GM19463 (cell line): ENCODE results near the gene SLC11A1.

ENCODE experiments used
- ATAC-seq: cut with Tn5 transposase; IDR thresholded peaks from one replicate; pipeline ENCODE4 v1.9.1; 2021; ENCODE audit warnings: mild to moderate bottlenecking, moderate library complexity; ENCODE audit not compliant: unreplicated experiment

Gene SLC11A1

DNA sequence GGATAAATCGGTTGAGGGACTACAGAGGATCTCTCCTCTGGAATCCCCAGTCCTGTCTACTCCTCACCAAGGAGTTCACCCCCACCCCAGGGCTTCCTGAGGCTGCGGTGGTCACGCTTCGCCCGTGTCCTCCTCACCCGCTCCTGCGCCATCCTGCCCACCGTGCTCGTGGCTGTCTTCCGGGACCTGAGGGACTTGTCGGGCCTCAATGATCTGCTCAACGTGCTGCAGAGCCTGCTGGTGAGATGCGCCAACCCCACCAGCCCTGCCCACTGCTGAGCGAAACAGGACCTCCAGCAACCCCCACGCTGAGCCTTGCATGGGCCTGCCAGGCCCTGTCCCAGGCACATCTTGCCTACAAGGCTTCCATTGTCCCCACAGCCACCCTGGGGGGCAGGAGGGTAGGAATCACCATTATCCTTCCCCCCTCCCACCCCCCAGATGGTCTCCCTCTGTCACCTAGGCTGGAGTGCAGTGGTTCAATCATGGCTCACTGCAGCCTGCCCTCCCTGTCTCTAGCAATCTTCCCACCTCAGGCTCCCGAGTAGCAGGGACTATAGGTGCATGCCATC is 10.9 kb downstream of the SLC11A1 start:
- no peak for ATAC-seq

DNA sequence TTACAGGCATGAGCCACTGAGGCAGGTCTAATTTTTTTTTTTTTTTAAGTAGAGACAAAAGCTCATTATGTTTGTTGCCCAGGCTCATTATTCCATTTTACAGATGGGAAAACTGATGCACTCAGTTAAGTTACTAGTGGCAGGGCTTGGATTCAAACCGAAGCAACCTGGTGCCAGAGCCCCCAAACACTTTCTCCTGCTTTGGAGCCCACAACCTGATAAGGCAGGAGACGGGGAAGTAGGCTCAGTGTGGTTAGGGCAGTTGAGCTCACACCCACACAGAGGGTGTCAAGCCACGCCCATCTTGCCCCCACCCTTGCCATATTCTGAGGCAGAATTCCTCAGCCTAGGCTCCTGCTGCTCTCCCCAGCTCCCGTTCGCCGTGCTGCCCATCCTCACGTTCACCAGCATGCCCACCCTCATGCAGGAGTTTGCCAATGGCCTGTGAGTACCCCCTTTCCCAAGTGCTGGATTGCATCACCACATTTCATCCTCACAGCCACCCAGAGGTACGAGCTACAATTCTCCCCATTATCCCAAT is 11.7 kb downstream of the SLC11A1 start:
- no peak for ATAC-seq

- ATAC-seq: no peak
Observed at GRCh38 chr2:218394298-218395089, 12.4 kb downstream of the SLC11A1 start.

DNA sequence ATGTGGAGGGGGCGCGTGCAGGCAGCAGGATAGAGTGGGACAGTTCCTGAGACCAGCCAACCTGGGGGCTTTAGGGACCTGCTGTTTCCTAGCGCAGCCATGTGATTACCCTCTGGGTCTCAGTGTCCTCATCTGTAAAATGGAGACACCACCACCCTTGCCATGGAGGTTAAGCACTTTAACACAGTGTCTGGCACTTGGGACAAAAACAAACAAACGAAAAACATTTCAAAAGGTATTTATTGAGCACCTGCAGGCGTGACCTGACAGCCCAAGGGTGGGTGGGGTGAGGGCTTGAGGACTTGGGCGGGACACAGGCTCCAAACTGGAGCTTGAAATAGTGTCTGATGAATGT is 13.0 kb downstream of the SLC11A1 start:
- no peak for ATAC-seq

DNA sequence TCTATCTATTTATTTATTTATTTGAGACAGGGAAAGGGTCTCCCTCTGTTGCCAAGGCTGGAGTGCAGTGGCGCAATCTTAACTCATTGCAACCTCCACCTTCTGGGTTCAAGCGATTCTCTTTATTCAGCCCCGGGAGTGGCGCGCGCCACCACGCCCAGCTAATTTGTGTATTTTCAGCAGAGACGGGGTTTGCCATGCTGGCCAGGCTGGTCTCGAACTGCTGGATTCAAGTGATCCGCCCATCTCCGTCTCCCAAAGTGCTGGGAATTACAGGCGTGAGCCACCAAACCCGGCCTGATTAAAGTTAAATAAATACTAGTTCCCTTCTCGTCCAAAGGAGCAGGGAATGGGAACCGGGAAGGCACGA is 13.4 kb downstream of the SLC11A1 start:
- ATAC-seq: no peak

- peak; percentile 40 for ATAC-seq
Observed at GRCh38 chr2:218395826-218396687, 14.0 kb downstream of the SLC11A1 start.

DNA sequence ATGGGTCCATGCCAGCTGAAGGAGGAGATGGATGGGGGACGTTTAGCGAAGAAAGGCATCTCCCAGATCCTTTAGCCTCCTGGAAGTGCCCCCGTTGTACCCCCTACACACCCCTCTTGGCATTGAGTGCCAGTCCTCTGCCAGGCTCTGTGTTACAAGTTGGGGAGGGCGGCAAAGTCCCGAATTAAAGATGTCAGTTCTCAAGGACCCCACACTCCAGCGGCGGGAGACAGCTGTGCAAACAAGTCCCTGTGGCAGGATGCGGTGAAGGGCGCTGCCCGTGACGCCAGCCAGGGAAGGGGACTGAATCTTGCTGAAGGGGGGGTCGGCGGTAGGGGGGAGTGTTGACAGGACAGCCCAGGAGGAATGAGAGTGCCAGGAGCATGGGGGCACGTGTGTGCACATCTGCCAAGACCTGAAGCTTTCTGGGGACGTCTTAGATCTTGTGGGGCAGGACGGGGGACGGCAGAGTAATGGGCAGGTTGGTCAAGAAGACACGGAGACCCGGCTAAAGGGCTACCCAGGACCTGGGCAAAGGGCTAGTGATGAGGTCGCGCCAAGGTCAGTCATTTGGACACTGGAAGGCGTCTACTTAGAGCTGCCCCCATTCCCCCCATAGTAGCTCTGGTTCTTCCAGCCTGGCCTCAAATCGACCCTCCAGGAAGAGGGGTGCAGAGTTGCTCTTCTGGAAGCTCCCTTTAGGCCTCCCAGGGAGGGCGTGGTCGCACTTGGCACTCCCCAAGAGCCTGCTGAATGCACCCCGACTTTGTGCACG is 14.8 kb downstream of the SLC11A1 start:
- no peak for ATAC-seq

GRCh38 chr2:218397463-218397819 is 15.4 kb downstream of the SLC11A1 start:
- no peak for ATAC-seq

GRCh38 chr2:218397820-218398436 is 15.9 kb downstream of the SLC11A1 start:
- ATAC-seq: peak; percentile 28

- peak; percentile 24 for ATAC-seq
Observed at GRCh38 chr2:218398437-218399390, 16.6 kb downstream of the SLC11A1 start.

GRCh38 chr2:218399391-218400166 is 17.5 kb downstream of the SLC11A1 start, which contains the start of gene CTDSP1:
Gene CTDSP1, plus strand, starts transcription at chr2:218399868. Its CDS starts 223 bp downstream, at chr2:218400091.
- ATAC-seq: peak; percentile 35

GRCh38 chr2:218400167-218400929 is 18.3 kb downstream of the SLC11A1 start:
- no peak for ATAC-seq

DNA sequence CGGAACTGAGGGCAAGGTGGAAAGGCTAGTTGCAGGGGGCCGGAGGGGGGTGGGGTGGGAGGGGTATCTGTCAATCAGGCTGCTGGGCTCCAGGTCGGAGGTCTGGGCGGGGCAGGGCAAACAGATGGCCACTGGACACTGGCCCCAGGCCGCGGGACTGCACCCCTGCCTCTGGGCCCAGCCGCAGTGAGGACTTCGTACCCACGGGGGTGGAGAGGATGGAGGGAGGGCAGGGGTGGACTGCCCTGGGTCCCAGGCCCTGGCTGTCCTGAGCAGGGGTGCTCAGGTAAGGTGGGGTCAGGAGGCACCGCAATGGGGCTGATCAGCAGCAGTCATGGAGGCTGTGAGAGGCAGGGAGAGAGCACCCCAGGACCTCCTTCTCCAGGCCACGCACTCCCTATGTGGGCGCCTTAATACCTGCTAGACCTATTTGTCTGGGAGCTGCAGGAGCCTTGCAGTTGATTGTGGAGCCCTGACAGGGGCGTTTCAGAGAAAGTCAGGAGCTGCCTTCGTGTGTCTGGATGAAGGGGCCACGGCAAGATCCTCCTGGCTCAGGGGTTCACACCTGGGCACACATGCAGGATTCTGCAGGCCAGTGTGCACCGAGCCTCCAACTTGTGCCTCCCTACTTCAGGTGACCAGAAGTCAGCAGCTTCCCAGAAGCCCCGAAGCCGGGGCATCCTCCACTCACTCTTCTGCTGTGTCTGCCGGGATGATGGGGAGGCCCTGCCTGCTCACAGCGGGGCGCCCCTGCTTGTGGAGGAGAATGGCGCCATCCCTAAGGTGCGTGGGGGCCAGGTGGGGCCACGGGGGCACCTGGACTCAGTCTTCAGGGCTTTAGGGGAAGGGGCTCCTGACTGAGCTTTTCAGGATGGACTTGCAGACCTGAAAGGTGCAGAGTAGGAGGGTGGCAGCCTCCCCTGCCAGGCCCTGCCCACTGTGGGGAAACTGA is 19.1 kb downstream of the SLC11A1 start:
- no peak for ATAC-seq

- no peak for ATAC-seq
Observed at GRCh38 chr2:218401890-218402289, 19.8 kb downstream of the SLC11A1 start.

DNA sequence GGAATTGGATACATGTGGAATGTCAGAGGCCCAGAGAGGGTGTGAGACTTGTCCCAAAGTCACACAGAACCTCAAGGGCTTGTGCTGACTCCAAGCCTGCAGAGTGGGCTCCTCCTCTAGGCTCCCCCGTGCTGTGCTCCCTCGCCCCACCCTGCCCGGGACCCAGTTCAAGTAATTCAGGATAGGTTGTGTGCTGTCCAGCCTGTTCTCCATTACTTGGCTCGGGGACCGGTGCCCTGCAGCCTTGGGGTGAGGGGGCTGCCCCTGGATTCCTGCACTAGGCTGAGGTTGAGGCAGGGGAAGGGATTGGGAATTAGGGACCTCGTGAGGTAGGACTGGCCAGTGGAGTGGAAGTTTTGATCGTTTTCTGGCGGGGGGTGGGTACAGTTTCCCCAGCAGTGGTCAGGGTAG is 20.4 kb downstream of the SLC11A1 start:
- ATAC-seq: no peak

DNA sequence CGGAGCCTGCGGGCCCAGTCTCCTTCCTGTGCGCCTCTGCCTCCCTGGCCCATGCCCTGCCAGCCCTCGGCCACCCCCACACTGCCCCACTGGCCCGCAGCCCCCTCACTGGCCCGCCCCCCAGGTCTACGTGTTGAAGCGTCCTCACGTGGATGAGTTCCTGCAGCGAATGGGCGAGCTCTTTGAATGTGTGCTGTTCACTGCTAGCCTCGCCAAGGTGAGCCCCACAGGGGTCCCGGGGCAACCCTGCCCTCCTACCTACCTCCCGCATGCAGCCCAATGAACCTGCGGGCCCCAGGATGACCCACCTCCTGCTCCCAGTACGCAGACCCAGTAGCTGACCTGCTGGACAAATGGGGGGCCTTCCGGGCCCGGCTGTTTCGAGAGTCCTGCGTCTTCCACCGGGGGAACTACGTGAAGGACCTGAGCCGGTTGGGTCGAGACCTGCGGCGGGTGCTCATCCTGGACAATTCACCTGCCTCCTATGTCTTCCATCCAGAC is 20.9 kb downstream of the SLC11A1 start:
- ATAC-seq: no peak
